T-helper 1 cell treated with Interleukin-12 subunit alpha and Interleukin-12 subunit beta and Interleukin-4 antibody, amounts not matched to agents 30 μg/mL and 1 μg/mL, for 36 hours (primary cell): Measurements from ENCODE around the gene BCL2L1.
"Not testable (repeated sequence)": the region's sequence is repeated elsewhere in the genome, so short reads cannot be mapped to it uniquely, and the experiment has no call there.

Experiments used
- H3K27ac Mint-ChIP-seq: one replicate; pipeline ENCODE4 v1.8.0; 2021; ENCODE audit warnings: mild to moderate bottlenecking, mixed read lengths
- H3K27me3 Mint-ChIP-seq: one replicate; pipeline ENCODE4 v1.8.0; 2021; ENCODE audit warnings: low read depth, mixed read lengths
- H3K36me3 Mint-ChIP-seq: one replicate; pipeline ENCODE4 v1.8.0; 2021; ENCODE audit warnings: low read depth, mixed read lengths
- H3K4me1 Mint-ChIP-seq: one replicate; pipeline ENCODE4 v1.8.0; 2021; ENCODE audit warnings: low read depth, mixed read lengths
- H3K4me3 Mint-ChIP-seq: one replicate; pipeline ENCODE4 v1.8.0; 2021; ENCODE audit warnings: mild to moderate bottlenecking, moderate library complexity, mixed read lengths
- H3K9me3 Mint-ChIP-seq: one replicate; pipeline ENCODE4 v1.8.0; 2021; ENCODE audit warnings: mixed read lengths

BCL2L1 gene

DNA sequence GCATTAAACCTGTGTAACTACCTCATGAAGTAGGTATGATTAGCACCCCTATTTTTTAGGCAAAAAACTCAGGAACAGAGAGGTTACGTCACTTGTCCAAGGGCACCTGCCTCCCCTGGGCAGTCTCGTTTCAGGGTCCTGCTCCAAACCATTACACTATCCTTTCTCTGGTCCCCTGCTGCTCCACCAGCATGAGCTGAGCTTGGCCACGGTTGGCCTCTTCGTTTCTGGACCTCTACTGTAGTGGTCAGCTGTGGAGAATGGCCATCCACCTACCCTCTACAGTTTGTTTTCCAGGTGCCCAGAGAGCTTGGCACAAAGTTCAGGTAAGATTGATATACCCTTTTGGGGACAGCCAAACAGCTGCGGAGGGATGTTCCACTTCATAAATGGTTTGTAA, 68.1 kb downstream of the BCL2L1 start:
- Mint-ChIP-seq H3K9me3 (no peaks in the 10 kb centered on the region), H3K4me1 (no peaks in the 10 kb centered on the region), H3K27me3 (peaks cover 20% of the 10 kb centered on the region), H3K27ac (no peak overlapping the region), H3K4me3 (no peak overlapping the region), H3K36me3 (peaks cover 2% of the 10 kb centered on the region)

GRCh38 chr20:31653561-31653960, 69.1 kb downstream of the BCL2L1 start:
- Mint-ChIP-seq H3K4me3 (no peak overlapping the region), H3K27ac (no peak overlapping the region), H3K9me3 (no peaks in the 10 kb centered on the region), H3K4me1 (no peaks in the 10 kb centered on the region), H3K36me3 (no peaks in the 10 kb centered on the region), H3K27me3 (peaks cover 20% of the 10 kb centered on the region)

DNA sequence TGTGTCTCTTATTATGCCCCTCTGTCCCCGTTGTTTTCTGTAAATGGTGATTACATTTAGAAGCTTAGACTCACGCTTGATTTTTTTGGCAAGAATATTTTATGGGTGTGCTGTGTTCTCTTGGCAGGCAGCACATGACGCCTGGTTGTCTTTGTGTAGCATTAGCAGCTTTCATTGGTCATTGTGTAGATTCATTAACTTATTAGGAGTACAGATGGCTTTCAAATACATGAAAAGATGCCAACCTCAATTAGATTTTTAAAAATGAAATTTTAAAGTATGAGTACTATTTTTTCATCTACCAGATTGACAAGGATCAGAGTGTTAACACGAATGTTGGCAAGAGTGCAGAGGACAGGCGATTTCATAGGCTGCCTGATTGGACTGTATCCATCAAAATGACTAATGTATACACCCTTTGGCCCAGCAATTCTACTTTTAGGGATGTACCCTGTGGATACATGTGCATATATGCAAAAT, 69.7 kb downstream of the BCL2L1 start:
- Mint-ChIP-seq H3K9me3 (no peaks in the 10 kb centered on the region), H3K36me3 (no peaks in the 10 kb centered on the region), H3K4me3 (no peak overlapping the region), H3K4me1 (no peaks in the 10 kb centered on the region), H3K27ac (no peak overlapping the region), H3K27me3 (peaks cover 20% of the 10 kb centered on the region)

DNA sequence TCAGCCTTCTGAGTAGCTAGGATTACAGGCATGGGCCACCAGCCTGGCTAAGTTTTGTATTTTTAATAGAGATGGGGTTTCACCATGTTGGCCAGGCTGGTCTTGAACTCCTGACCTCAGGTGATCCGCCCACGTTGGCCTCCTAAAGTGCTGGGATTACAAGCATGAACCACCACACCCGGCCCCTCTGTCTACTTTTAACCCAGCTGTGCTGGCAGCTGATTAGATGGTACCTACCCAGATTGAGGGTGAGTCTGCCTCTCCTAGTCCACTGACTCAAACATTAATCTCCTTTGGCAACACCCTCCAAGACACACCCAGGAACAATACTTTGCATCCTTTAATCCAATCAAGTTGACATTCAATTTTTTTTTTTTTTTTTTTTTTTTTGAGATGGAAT, 74.6 kb downstream of the BCL2L1 start:
- peaks cover 29% of the 10 kb centered on the region for H3K27me3 Mint-ChIP-seq
- H3K9me3 Mint-ChIP-seq, H3K4me1 Mint-ChIP-seq, H3K4me3 Mint-ChIP-seq, H3K27ac Mint-ChIP-seq, H3K36me3 Mint-ChIP-seq: not testable (repeated sequence)

DNA sequence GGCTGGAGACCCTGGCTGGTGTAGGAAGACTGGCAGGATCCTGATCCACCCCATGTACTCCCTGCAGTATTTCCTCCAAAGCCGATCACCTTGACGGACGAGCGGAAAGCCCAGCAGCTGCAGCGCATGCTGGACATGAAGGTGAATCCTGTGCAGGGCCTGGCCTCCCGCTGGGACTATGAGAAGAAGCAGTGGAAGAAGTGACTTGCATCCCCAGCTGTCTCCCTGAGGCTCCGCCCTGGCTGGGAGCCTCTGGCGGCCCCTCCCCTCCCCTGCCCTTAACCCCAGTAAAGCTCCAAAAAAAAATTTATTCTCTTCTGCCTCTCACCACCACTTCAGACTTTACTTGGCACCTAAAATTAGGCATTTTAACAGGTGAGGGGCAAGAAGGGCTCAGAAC, 78.0 kb downstream of the BCL2L1 start:
- Mint-ChIP-seq H3K27me3 (peaks cover 25% of the 10 kb centered on the region), H3K9me3 (no peaks in the 10 kb centered on the region), H3K36me3 (no peaks in the 10 kb centered on the region), H3K4me1 (peaks cover 5% of the 10 kb centered on the region), H3K4me3 (no peak overlapping the region), H3K27ac (no peak overlapping the region)

DNA sequence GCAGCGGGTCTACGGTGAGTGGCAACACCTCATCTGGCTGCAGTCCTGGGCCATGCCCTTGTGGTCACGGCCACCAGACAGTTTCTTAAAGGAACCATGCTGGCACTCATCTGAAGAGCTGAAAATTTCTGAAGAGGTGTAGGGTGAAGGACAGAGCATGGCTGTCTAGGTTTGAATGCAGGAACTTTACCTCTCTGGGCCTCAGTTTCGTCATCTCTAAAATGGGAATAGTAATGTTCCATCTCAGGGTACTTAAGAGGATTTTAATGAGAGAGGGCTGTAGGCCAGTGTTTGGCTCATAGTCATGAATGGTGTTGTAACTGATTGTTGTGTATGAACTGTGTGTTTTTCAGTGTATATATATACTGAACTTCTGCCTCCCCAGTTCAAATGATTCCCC, 79.1 kb downstream of the BCL2L1 start:
- no peaks in the 10 kb centered on the region for H3K9me3 Mint-ChIP-seq
- peaks cover 29% of the 10 kb centered on the region for H3K27me3 Mint-ChIP-seq
- H3K4me3 Mint-ChIP-seq = no peak overlapping the region
- H3K27ac Mint-ChIP-seq = no peak overlapping the region
- H3K4me1 Mint-ChIP-seq = peaks cover 5% of the 10 kb centered on the region
- no peaks in the 10 kb centered on the region for H3K36me3 Mint-ChIP-seq

GRCh38 chr20:31642837-31643236, 79.8 kb downstream of the BCL2L1 start:
- Mint-ChIP-seq H3K27me3 (peaks cover 29% of the 10 kb centered on the region), H3K4me1 (peaks cover 5% of the 10 kb centered on the region), H3K27ac (peak overlapping the region; percentile 49)

DNA sequence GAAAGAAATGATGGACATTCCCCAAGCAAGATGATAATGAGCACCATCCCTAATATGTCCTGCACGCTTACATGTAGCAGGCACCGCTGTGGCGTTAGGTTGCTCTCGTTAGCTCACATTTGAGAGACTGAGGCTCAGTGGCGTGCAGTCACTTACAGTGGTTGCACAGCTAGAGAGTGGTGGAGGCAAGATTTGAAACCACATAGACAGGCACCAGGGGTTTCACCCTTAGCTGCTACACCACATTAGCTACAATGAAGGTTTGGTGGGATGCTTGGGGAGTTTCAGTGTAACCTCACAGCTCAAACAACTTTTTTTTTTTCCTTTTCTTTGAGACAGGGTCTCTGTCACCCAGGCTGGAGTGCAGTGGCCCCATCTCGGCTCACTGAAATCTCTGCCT, 81.3 kb downstream of the BCL2L1 start:
- Mint-ChIP-seq H3K27ac (no peak overlapping the region), H3K9me3 (no peaks in the 10 kb centered on the region), H3K27me3 (peaks cover 29% of the 10 kb centered on the region), H3K36me3 (no peaks in the 10 kb centered on the region), H3K4me3 (no peak overlapping the region), H3K4me1 (peaks cover 5% of the 10 kb centered on the region)

More at GRCh38 chr20:31642837-31643236, 79.8 kb downstream of the BCL2L1 start:
- H3K4me3 Mint-ChIP-seq = no peak overlapping the region
- H3K36me3 Mint-ChIP-seq = no peaks in the 10 kb centered on the region
- H3K9me3 Mint-ChIP-seq = no peaks in the 10 kb centered on the region

GRCh38 chr20:31640259-31640658, 82.4 kb downstream of the BCL2L1 start:
- Mint-ChIP-seq H3K27me3 (peaks cover 29% of the 10 kb centered on the region), H3K36me3 (no peaks in the 10 kb centered on the region), H3K4me3 (no peak overlapping the region), H3K4me1 (peaks cover 5% of the 10 kb centered on the region), H3K9me3 (no peaks in the 10 kb centered on the region), H3K27ac (no peak overlapping the region)

GRCh38 chr20:31638816-31639215, 83.9 kb downstream of the BCL2L1 start:
- Mint-ChIP-seq H3K27ac (no peak overlapping the region), H3K27me3 (peaks cover 25% of the 10 kb centered on the region), H3K4me1 (peaks cover 5% of the 10 kb centered on the region), H3K4me3 (no peak overlapping the region), H3K36me3 (no peaks in the 10 kb centered on the region), H3K9me3 (no peaks in the 10 kb centered on the region)

GRCh38 chr20:31638317-31638716, 84.4 kb downstream of the BCL2L1 start:
- Mint-ChIP-seq H3K36me3 (no peaks in the 10 kb centered on the region), H3K4me3 (no peak overlapping the region), H3K27me3 (peaks cover 20% of the 10 kb centered on the region), H3K9me3 (no peaks in the 10 kb centered on the region), H3K27ac (no peak overlapping the region), H3K4me1 (peaks cover 5% of the 10 kb centered on the region)

DNA sequence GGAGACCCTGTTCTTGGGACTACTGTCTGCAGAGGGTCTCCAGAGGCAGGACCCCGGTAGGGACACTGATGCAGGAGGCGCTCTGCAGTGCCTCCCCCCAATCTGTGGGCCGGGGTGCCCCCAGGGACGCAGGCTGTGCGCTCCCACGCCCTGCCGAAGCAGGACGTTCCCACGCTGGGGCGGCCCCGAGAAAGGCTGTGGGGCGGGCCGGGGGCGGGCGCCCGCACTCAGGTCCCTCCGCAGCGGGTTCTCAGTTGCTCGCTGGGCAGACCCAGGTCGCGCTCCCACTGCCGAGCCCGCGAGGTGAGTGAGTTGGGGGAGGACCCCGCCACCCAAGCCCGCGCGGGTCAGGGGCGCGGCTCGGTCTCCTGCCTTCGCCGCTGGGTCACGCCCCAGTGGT, 85.0 kb downstream of the BCL2L1 start, which contains the start of gene COX4I2:
Gene COX4I2 (plus strand): TSS at position 253 of the 400 bp plus-strand sequence. CDS start 1,106 bp downstream, outside the sequence.
- H3K27ac Mint-ChIP-seq = no peak within 1 kb of the TSS

DNA sequence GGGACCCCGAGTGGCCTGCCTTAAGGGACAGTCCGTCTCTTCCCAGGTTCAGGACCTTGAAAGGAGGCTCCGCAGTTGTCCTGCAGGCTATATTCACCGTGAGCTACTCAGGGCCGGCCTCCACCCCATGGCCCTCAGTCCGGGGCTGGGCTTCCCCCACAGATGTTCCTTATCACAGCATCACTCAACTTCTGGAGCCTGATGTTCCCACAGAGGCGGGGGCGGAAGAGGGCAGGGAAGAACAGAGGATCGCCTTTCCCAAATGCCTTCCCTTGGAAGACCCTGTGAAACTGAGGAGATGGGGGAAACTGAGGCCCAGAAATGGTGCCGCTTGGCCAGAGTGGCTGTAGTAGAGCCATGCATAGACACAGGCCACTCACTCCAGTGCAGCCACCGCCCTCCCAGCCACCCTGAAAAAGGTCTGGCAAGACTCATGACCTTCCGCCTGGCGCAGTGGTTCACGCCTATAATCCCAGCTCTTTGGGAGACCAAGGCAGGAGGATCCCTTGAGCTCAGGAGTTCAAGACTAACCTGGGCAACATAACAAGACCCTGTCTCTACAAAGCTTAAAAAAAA, 89.2 kb downstream of the BCL2L1 start:
- Mint-ChIP-seq H3K36me3 (no peaks in the 10 kb centered on the region), H3K4me1 (peaks cover 4% of the 10 kb centered on the region), H3K4me3 (no peak overlapping the region), H3K27ac (no peak overlapping the region), H3K9me3 (no peaks in the 10 kb centered on the region), H3K27me3 (no peaks in the 10 kb centered on the region)

More for the DNA sequence above, 85.0 kb downstream of the BCL2L1 start, which contains the start of gene COX4I2:
- no peaks in the 10 kb centered on the region for H3K36me3 Mint-ChIP-seq
- H3K27me3 Mint-ChIP-seq = peaks cover 16% of the 10 kb centered on the region
- no peak within 1 kb of the TSS for H3K4me3 Mint-ChIP-seq
- no peaks in the 10 kb centered on the region for H3K4me1 Mint-ChIP-seq
- no peaks in the 10 kb centered on the region for H3K9me3 Mint-ChIP-seq

- no peaks in the 10 kb centered on the region for H3K9me3 Mint-ChIP-seq
- no peak overlapping the region for H3K4me3 Mint-ChIP-seq
- H3K27me3 Mint-ChIP-seq = no peaks in the 10 kb centered on the region
- no peak overlapping the region for H3K27ac Mint-ChIP-seq
- no peaks in the 10 kb centered on the region for H3K36me3 Mint-ChIP-seq
- H3K4me1 Mint-ChIP-seq = peaks cover 4% of the 10 kb centered on the region
These were observed 89.9 kb downstream of the BCL2L1 start for GRCh38 chr20:31632548-31633338.

- H3K4me1 Mint-ChIP-seq = peaks cover 4% of the 10 kb centered on the region
- H3K36me3 Mint-ChIP-seq = no peaks in the 10 kb centered on the region
- no peak overlapping the region for H3K27ac Mint-ChIP-seq
- no peak overlapping the region for H3K4me3 Mint-ChIP-seq
- no peaks in the 10 kb centered on the region for H3K27me3 Mint-ChIP-seq
- no peaks in the 10 kb centered on the region for H3K9me3 Mint-ChIP-seq
These were observed 92.4 kb downstream of the BCL2L1 start for GRCh38 chr20:31630187-31630790.
